Small intestine (tissue), 7 donors: ENCODE measurements around the gene ODAD2. TPM values are rescaled to one million over a fixed set of nuclear protein-coding genes. Genes with fewer than 3 reads are reported as not detected.

Source experiments
- DNase-seq, 2 donors: peaks; one replicate each; pipeline versions ENCODE4 v3.0.0 to v3.0.0-alpha.2; 2013
- FAIRE-seq: peaks from 2 replicates; lab custom pipeline; 2012; peaks lifted over from hg19 to GRCh38; lab: Jason Lieb, UNC
- H3K27ac ChIP-seq, 3 donors: one replicate each; pipeline ENCODE4 v1.5.1; 2013; ENCODE audit warnings: low read length in 2 of 3, mild to moderate bottlenecking in 2 of 3, control low read depth in 1 of 3, inconsistent platforms in 1 of 3, low read depth in 1 of 3, moderate library complexity in 1 of 3
- H3K27me3 ChIP-seq, 3 donors: one replicate each; pipeline ENCODE4 v1.6.1; 2013; ENCODE audit warnings: low read length in 3 of 3, inconsistent platforms in 1 of 3; ENCODE audit not compliant: control insufficient read depth in 3 of 3, insufficient read depth in 3 of 3
- H3K36me3 ChIP-seq, 3 donors: one replicate each; pipeline ENCODE4 v1.6.1; 2013; ENCODE audit warnings: low read length in 3 of 3, inconsistent platforms in 1 of 3, low read depth in 1 of 3, mild to moderate bottlenecking in 1 of 3, moderate library complexity in 1 of 3; ENCODE audit not compliant: control insufficient read depth in 3 of 3, insufficient read depth in 2 of 3
- H3K4me1 ChIP-seq, 3 donors: one replicate each; pipeline ENCODE4 v1.6.1; 2013; ENCODE audit warnings: low read length in 2 of 3, inconsistent platforms in 1 of 3, low read depth in 1 of 3, mild to moderate bottlenecking in 1 of 3, moderate library complexity in 1 of 3; ENCODE audit not compliant: control insufficient read depth in 3 of 3, insufficient read depth in 2 of 3
- H3K4me3 ChIP-seq, 3 donors: one replicate each; pipeline ENCODE4 v1.5.1; 2013; ENCODE audit warnings: low read length in 3 of 3, control low read depth in 1 of 3, inconsistent platforms in 1 of 3, low read depth in 1 of 3, mild to moderate bottlenecking in 1 of 3, moderate library complexity in 1 of 3
- H3K9me3 ChIP-seq, 2 donors: one replicate each; pipeline ENCODE4 v1.6.1; 2013; ENCODE audit warnings: low read depth in 1 of 2, low read length in 1 of 2; ENCODE audit not compliant: control insufficient read depth in 2 of 2, insufficient read depth in 1 of 2
- WGBS, 3 donors: extraction: QIAGEN DNeasy Blood & Tissue Kit; methylation state at CpG; one replicate each; pipeline ENCODE4 v1.1.7; 2013; 5-methylcytosine and 5-hydroxymethylcytosine counted together
- polyA plus RNA-seq, 4 donors: library from polyadenylated mRNA; stranded (reverse) in 3 of 4; unstranded in 1 of 4; fragments of 200-250 nt in 3 of 4; fragments of 120-200 nt in 1 of 4; gene quantifications; one replicate each; pipeline versions ENCODE4 v1.2.1 to v1.2.3, GENCODE V29; 2013
- donor health status: healthy with polysubstance abuse.
- donor health status: control.
- donor health status: control.
- donor health status: Bipolar disorder and iron deficiency.
- donor health status: healthy.

Gene ODAD2
- polyA plus RNA-seq, 4 donors = 0.04 to 0.34 TPM; not detected in 2

- no peak for DNase-seq
These were observed 49.2 kb downstream of the ODAD2 start for GRCh38 chr10:27949528-27950241.

GRCh38 chr10:27948186-27948585, 50.7 kb downstream of the ODAD2 start:
- H3K27me3 ChIP-seq = no peaks in the 10 kb centered on the region
- DNase-seq (no peak), FAIRE-seq (no peak)
- H3K9me3 ChIP-seq = no peaks in the 10 kb centered on the region
- no peaks in the 10 kb centered on the region for H3K4me1 ChIP-seq
- H3K27ac ChIP-seq = no peak overlapping the region
- H3K36me3 ChIP-seq = no peaks in the 10 kb centered on the region
- 35 to 51% (median 42%) methylated on average over 1 of the region's 1 CpG for WGBS, 3 donors
- no peak overlapping the region for H3K4me3 ChIP-seq

More at GRCh38 chr10:27949528-27950241, 49.2 kb downstream of the ODAD2 start:
- no peak for FAIRE-seq
- Histone ChIP-seq H3K4me1 (no peaks in the 10 kb centered on the region), H3K36me3 (no peaks in the 10 kb centered on the region), H3K4me3 (no peak overlapping the region), H3K9me3 (no peaks in the 10 kb centered on the region), H3K27ac (no peak overlapping the region), H3K27me3 (no peaks in the 10 kb centered on the region)
- WGBS, 3 donors = 67 to 73% (median 67%) methylated on average over 9 of the region's 9 CpGs

- FAIRE-seq = no peak
- H3K4me3 ChIP-seq = no peak overlapping the region
- no peak for DNase-seq
- no peaks in the 10 kb centered on the region for H3K36me3 ChIP-seq
- H3K4me1 ChIP-seq = no peaks in the 10 kb centered on the region
- WGBS, 3 donors = 79 to 80% (median 80%) methylated on average over 5 of the region's 5 CpGs
- H3K27ac ChIP-seq = no peak overlapping the region
- no peaks in the 10 kb centered on the region for H3K9me3 ChIP-seq
- no peaks in the 10 kb centered on the region for H3K27me3 ChIP-seq
These were observed 51.3 kb downstream of the ODAD2 start for GRCh38 chr10:27947540-27947939.

GRCh38 chr10:27944005-27944404, 54.9 kb downstream of the ODAD2 start:
- DNase-seq (no peak), FAIRE-seq (no peak)
- no peak overlapping the region for H3K27ac ChIP-seq
- no peaks in the 10 kb centered on the region for H3K36me3 ChIP-seq
- no peak overlapping the region for H3K4me3 ChIP-seq
- H3K27me3 ChIP-seq = no peaks in the 10 kb centered on the region
- H3K9me3 ChIP-seq = no peaks in the 10 kb centered on the region
- no peaks in the 10 kb centered on the region for H3K4me1 ChIP-seq
- 85 to 94% (median 93%) methylated on average over 12 of the region's 12 CpGs for WGBS, 3 donors

- H3K27ac ChIP-seq = no peak overlapping the region
- no peaks in the 10 kb centered on the region for H3K9me3 ChIP-seq
- no peak for DNase-seq
- H3K4me3 ChIP-seq = no peak overlapping the region
- WGBS, 3 donors = 86 to 93% (median 93%) methylated on average over 3 of the region's 3 CpGs
- H3K4me1 ChIP-seq = no peaks in the 10 kb centered on the region
- H3K36me3 ChIP-seq = no peaks in the 10 kb centered on the region
- FAIRE-seq = no peak
- no peaks in the 10 kb centered on the region for H3K27me3 ChIP-seq
These were observed 84.0 kb downstream of the ODAD2 start for GRCh38 chr10:27914888-27915287.

GRCh38 chr10:27912231-27912630, 86.6 kb downstream of the ODAD2 start:
- Histone ChIP-seq H3K9me3 (no peaks in the 10 kb centered on the region), H3K27ac (no peak overlapping the region), H3K27me3 (no peaks in the 10 kb centered on the region), H3K4me3 (no peak overlapping the region), H3K4me1 (no peaks in the 10 kb centered on the region), H3K36me3 (no peaks in the 10 kb centered on the region)
- WGBS, 3 donors = 48 to 59% (median 52%) methylated on average over 3 of the region's 3 CpGs
- no peak for DNase-seq
- FAIRE-seq = no peak

- no peaks in the 10 kb centered on the region for H3K36me3 ChIP-seq
- no peaks in the 10 kb centered on the region for H3K27me3 ChIP-seq
- H3K4me1 ChIP-seq = no peaks in the 10 kb centered on the region
- no peak overlapping the region for H3K27ac ChIP-seq
- WGBS, 3 donors = 54 to 57% (median 56%) methylated on average over 4 of the region's 4 CpGs
- H3K9me3 ChIP-seq = no peaks in the 10 kb centered on the region
- DNase-seq (no peak), FAIRE-seq (no peak)
- H3K4me3 ChIP-seq = no peak overlapping the region
These were observed 87.3 kb downstream of the ODAD2 start for GRCh38 chr10:27911539-27911938.

GRCh38 chr10:27911011-27911410, 87.9 kb downstream of the ODAD2 start:
- Histone ChIP-seq H3K27ac (no peak overlapping the region), H3K9me3 (no peaks in the 10 kb centered on the region), H3K4me1 (no peaks in the 10 kb centered on the region), H3K27me3 (no peaks in the 10 kb centered on the region), H3K36me3 (no peaks in the 10 kb centered on the region), H3K4me3 (no peak overlapping the region)
- DNase-seq = no peak
- 70 to 78% (median 75%) methylated on average over 9 of the region's 9 CpGs for WGBS, 3 donors
- no peak for FAIRE-seq

GRCh38 chr10:27908231-27908630, 90.6 kb downstream of the ODAD2 start:
- Histone ChIP-seq H3K27me3 (no peaks in the 10 kb centered on the region), H3K4me1 (no peaks in the 10 kb centered on the region), H3K9me3 (no peaks in the 10 kb centered on the region), H3K4me3 (no peak overlapping the region), H3K36me3 (no peaks in the 10 kb centered on the region), H3K27ac (no peak overlapping the region)
- DNase-seq (no peak), FAIRE-seq (no peak)
- WGBS, 3 donors = 40 to 77% (median 58%) methylated on average over 3 of the region's 3 CpGs
